ENCODE results near the gene CCNK.
A peak's percentile ranks its signal among the peaks of the same experiment; 100 is the strongest.

The CCNK gene

DNA sequence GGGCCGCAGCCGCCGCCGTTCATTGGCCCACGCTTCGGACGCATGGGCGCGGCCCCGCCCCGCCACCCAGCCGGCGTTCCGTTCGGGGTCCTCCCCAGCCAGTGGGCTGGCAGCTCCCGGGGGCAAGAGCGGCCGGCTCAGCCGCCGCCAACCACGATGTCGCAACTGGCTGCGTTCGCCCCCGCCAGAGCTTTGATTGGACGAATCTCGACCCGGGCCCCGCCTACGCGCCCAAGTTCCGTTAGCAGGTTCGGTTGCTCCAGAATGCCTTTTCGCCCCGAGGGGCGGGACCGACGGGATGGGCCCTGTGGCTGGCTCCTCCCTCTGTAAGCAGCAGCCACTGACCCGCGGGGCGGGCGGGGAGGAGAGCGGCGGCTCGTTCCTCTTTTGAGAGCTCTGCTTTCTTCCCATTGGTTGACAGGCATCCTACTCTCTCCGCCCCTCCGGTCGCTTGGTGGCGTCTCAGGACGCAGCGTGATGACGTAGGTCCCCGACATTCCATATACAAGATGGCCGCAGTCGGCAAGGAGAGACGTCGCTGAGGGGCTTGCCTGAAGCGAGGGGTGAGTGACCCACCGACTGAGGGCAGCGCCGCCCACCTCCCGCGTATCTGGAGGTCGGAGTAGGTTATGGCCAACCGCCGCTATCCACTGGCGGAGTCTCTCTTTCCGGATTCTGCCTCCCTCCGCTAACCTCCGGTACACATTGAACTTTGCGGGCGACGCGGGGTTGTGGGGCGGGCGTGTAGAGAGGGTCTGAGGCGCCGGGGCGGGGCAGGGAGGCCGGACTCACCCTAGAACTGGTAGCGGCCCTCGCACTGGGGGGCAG lies at the start of gene CCNK:
Gene CCNK, plus strand, starts transcription at position 493 of the 828 bp plus-strand sequence. CDS start 11,269 bp downstream, outside the sequence.
- TF ChIP-seq, protein P1, sequence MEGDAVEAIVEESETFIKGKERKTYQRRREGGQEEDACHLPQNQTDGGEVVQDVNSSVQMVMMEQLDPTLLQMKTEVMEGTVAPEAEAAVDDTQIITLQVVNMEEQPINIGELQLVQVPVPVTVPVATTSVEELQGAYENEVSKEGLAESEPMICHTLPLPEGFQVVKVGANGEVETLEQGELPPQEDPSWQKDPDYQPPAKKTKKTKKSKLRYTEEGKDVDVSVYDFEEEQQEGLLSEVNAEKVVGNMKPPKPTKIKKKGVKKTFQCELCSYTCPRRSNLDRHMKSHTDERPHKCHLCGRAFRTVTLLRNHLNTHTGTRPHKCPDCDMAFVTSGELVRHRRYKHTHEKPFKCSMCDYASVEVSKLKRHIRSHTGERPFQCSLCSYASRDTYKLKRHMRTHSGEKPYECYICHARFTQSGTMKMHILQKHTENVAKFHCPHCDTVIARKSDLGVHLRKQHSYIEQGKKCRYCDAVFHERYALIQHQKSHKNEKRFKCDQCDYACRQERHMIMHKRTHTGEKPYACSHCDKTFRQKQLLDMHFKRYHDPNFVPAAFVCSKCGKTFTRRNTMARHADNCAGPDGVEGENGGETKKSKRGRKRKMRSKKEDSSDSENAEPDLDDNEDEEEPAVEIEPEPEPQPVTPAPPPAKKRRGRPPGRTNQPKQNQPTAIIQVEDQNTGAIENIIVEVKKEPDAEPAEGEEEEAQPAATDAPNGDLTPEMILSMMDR (IDR thresholded peaks at IDR 0.05; ENCODE audit: low read depth, low read length), result no peak
- Histone ChIP-seq H3K4me3 (ENCODE audit: low read depth, low read length) (peak within 1 kb of the TSS; percentile 90), H3K36me3 (no peaks in the 10 kb centered on the region), H3K27ac (peak within 1 kb of the TSS; percentile 84), H3K27me3 (ENCODE audit: insufficient read depth, low read depth, severe bottlenecking) (no peaks in the 10 kb centered on the region), H3K9me3 (ENCODE audit: severe bottlenecking) (no peaks in the 10 kb centered on the region)
- DNase-seq, result peak; percentile 100

DNA sequence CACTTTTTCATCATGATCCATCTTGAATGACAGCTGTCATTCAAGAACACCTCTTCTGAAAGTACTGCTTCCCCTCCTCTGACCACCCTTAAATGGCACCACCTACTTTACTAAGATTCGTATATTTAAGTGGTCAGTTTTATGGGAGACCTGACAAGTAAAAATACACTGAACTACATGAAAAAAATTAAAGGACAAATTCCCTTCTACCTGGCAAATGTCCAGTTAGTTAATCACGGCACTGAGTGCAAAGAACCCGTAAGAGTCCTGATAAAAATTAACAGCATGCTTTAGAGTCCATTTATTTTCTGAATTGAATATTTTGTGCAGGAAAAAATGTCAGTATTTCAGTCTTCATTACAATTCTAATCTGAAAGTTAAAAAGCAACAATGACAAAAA lies 49.2 kb upstream of the CCNK start:
- TF ChIP-seq, protein P1 (IDR thresholded peaks at IDR 0.05; ENCODE audit: low read depth, low read length), result no peak
- no peak overlapping the region for H3K4me3 ChIP-seq (ENCODE audit: low read depth, low read length)
- no peak for DNase-seq
- peaks cover 40% of the 10 kb centered on the region for H3K36me3 ChIP-seq
- H3K27me3 ChIP-seq (ENCODE audit: insufficient read depth, low read depth, severe bottlenecking), result no peaks in the 10 kb centered on the region
- H3K27ac ChIP-seq, result no peak overlapping the region
- no peaks in the 10 kb centered on the region for H3K9me3 ChIP-seq (ENCODE audit: severe bottlenecking)

DNA sequence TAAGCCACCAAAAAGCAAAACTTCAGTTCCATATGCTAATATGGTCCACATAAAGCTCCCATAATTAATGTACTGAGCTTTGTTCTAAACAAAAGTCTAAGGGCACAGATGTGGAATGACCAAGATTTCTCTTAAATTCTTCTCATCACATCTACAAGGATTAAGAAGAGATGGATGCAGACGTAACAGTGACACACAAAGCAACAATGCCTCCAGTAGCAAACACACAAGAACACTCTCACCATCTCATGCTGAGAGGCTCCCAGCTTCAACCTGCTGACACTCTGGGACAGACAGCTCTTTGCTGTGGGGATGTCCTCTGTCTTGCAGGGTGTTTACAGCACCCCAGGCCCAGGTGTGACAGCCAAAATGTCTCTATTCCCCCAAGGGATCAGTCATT lies 48.7 kb upstream of the CCNK start:
- H3K4me3 ChIP-seq (ENCODE audit: low read depth, low read length), result no peak overlapping the region
- H3K27ac ChIP-seq, result no peak overlapping the region
- peaks cover 45% of the 10 kb centered on the region for H3K36me3 ChIP-seq
- no peak for DNase-seq
- no peaks in the 10 kb centered on the region for H3K27me3 ChIP-seq (ENCODE audit: insufficient read depth, low read depth, severe bottlenecking)
- TF ChIP-seq, protein P1 (IDR thresholded peaks at IDR 0.05; ENCODE audit: low read depth, low read length), result no peak
- no peaks in the 10 kb centered on the region for H3K9me3 ChIP-seq (ENCODE audit: severe bottlenecking)

DNA sequence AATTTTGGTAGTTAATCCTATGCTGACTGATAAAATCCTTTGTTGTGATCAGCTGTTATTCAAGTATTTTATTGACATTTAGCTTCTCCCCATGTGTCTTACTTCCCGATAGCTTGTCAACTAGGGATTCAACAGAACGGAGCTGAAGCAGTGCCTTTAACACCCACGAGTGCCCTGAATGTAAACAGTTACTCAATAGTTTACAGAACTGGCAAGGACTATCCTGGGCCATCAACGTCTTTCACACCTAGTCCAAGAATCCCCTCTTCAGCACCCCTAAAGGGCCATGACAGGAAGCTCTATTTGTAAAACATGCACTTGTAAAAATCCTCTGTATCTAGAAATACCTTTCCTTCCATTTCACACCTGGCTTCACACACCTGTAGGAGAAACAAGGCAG lies 45.9 kb upstream of the CCNK start:
- Histone ChIP-seq H3K4me3 (ENCODE audit: low read depth, low read length) (no peak overlapping the region), H3K27me3 (ENCODE audit: insufficient read depth, low read depth, severe bottlenecking) (no peaks in the 10 kb centered on the region), H3K36me3 (peaks cover 44% of the 10 kb centered on the region), H3K9me3 (ENCODE audit: severe bottlenecking) (no peaks in the 10 kb centered on the region), H3K27ac (no peak overlapping the region)
- DNase-seq, result no peak
- TF ChIP-seq, protein P1 (IDR thresholded peaks at IDR 0.05; ENCODE audit: low read depth, low read length), result no peak

DNA sequence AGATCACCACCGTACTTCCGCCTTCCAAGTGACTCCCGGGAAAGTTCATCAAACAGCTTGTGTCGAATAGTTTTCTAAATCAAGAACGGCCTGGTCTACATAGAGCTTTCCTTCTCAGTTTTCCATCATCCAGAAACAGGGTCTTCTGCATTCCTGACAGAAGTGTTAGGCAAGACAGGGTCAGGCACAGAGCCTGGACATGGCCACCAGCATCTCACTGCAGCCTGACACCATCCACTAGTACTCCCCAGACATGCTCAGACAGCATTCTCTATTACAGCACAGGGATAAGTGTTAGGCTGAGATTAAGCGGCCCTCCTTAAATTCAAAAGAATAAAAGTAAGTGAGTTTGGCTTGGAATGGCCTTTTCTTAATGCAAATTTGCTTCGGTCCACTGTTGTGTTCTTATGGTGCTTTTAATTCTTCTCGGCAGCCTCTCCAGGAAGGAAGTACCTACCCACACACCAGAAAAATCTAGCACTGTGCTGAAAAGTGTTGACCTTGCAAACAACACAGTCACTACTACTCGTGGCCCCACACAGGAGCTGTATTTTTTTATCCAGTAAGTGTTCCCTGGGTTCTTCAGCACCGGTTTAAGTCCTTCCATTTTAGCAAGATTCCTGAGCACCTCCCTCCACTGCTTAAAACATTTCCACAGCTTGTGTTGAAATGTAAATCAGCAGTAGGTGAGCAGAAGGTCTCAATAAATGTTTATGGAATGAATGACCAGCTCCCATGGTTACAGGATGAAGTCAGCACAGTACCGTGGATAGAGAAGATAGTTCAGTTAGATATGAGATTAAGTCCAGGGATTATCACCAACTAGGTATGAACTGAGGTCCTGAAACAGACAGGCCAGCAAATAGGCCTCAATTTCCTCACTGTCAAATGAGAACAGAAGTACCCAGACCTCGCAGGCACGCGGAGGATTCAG lies 44.7 kb upstream of the CCNK start:
- DNase-seq, result no peak
- TF ChIP-seq, protein P1 (IDR thresholded peaks at IDR 0.05; ENCODE audit: low read depth, low read length), result no peak
- Histone ChIP-seq H3K36me3 (peaks cover 44% of the 10 kb centered on the region), H3K27ac (no peak overlapping the region), H3K27me3 (ENCODE audit: insufficient read depth, low read depth, severe bottlenecking) (no peaks in the 10 kb centered on the region), H3K9me3 (ENCODE audit: severe bottlenecking) (no peaks in the 10 kb centered on the region), H3K4me3 (ENCODE audit: low read depth, low read length) (no peak overlapping the region)

Data from WERI-Rb-1 (cell line).